Measurements from ENCODE around the gene ACER1.
"Not testable (repeated sequence)": the region's sequence is repeated elsewhere in the genome, so short reads cannot be mapped to it uniquely, and the experiment has no call there.

Gene ACER1

GRCh38 chr19:6288737-6289136 is 44.7 kb downstream of the ACER1 start:
- DNase-seq (ENCODE audit: insufficient read length, low spot score) = no peak
- FAIRE-seq = no peak

DNA sequence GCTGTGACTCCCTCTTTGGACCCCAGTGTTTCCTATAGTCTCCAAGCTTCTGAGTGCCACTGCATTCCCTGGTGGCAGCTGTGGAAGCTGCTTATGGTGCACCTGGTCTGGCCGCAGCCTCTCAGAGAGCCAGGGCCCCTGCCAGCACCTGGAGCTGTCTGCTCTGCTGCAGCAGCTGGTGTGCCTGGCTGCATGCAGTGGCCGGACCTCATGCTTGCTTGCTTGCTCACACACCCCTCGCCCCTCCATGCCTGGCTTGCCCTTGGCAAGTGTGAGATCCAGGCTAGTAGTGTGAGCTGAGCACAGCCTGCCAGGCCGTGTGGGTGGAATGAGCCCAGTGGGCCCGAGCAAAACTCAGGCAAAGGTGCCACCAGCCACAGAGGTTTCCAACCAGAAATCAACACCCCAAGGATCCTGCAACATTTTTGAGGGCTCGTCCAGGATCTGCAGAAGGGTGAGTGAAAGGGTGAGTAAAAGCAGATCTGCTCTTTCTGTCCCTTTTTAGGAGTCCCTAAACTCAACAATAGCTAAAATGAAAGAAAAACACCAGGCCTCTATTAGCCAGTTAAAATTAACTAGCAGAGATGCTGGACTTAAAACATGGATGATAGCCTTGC is 46.0 kb downstream of the ACER1 start:
- no peak for FAIRE-seq
- TF ChIP-seq POLR2A (IDR thresholded peaks at IDR 0.05; ENCODE audit: low read depth, low read length) = no peak
- DNase-seq (ENCODE audit: insufficient read length, low spot score) = no peak

More at GRCh38 chr19:6288737-6289136, 44.7 kb downstream of the ACER1 start:
- no peak for TF ChIP-seq POLR2A (IDR thresholded peaks at IDR 0.05; ENCODE audit: low read depth, low read length)

DNA sequence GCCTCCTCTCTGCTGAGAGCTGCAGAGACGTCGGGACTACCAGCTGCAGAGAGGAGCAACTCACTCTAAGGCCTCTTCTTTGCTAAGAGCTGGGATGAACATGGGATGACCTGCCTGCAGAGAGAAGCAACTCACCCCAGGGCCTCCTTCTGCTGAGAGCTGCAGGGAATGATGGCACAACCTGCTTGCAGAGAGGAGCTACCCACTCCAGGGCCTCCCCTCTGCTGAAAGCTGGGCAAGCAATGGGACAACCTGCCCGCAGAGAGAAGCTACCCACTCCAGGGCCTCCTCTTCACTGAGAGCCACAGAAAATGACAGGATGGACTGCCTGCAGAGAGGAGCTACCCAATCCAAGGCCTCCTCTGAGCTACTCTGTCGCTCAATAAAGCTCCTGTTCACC is 46.7 kb downstream of the ACER1 start:
- DNase-seq (ENCODE audit: insufficient read length, low spot score) (no peak), FAIRE-seq (no peak)
- no peak for TF ChIP-seq POLR2A (IDR thresholded peaks at IDR 0.05; ENCODE audit: low read depth, low read length)

DNA sequence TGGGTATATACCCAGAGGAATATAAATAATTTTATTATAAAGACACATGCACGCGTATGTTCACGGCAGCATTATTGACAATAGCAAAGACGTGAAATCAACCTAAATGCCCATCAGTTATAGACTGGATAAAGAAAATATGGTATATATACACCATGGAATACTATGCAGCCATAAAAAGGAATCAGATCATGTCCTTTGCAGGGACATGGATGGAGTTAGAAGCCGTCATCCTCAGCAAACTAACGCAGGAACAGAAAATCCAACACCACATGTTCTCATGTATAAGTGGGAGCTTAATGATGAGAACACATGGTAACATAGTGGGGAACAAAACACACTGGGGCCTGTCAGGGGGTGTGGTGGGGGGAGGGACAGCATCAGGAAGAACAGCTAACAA is 51.0 kb downstream of the ACER1 start:
- not testable (repeated sequence) for FAIRE-seq; DNase-seq (ENCODE audit: insufficient read length, low spot score)

- DNase-seq (ENCODE audit: insufficient read length, low spot score) = peak; percentile 99
- TF ChIP-seq POLR2A (IDR thresholded peaks at IDR 0.05; ENCODE audit: low read depth, low read length) = no peak
- no peak for FAIRE-seq
These were observed 53.4 kb downstream of the ACER1 start, which contains the start of gene MLLT1 for GRCh38 chr19:6279931-6280591. MLLT1 (minus strand) TSS chr19:6279975; CDS start chr19:6279784, 191 bp downstream.

DNA sequence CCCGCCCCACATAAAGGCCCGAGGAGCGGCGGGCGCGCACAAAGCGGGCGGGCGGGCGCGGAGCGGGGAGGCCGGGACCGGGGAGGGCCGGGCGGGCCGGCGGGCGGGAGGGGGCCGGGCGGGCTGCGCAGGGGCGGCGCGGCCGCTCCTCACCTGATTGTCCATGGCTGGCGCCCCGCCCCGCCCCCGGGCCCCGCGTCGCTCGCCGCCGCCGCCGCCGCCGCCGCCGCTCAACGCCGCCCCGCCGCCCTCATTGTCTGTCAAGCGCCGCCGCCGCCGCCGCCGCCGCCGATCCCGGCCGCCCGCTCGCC is 53.8 kb downstream of the ACER1 start:
- FAIRE-seq = no peak
- no peak for TF ChIP-seq POLR2A (IDR thresholded peaks at IDR 0.05; ENCODE audit: low read depth, low read length)
- DNase-seq (ENCODE audit: insufficient read length, low spot score) = no peak

- no peak for TF ChIP-seq POLR2A (IDR thresholded peaks at IDR 0.05; ENCODE audit: low read depth, low read length)
- no peak for FAIRE-seq
- DNase-seq (ENCODE audit: insufficient read length, low spot score) = peak; percentile 31
These were observed 54.4 kb downstream of the ACER1 start for GRCh38 chr19:6278740-6279619.

- DNase-seq (ENCODE audit: insufficient read length, low spot score) (no peak), FAIRE-seq (no peak)
- TF ChIP-seq POLR2A (IDR thresholded peaks at IDR 0.05; ENCODE audit: low read depth, low read length) = no peak
These were observed 55.4 kb downstream of the ACER1 start for GRCh38 chr19:6278051-6278450.

DNA sequence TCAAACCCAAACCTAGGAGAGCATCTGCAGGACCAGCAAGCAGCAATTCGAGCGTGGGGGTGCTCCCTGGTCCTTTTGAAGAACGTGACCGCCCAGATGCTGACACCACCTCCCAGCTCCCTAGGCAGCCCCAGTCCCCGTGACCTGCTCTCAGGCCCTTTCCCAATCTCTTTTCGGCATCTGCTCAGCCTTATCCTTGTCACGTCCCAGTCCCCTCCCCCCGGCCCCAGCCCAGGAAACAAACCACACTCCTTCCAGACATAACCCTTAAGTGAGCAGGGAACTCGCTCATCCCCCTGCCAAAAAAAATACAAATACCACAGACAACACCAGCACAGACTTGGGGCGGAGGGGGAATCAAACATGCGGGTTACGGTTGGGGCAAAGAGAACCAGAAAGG is 57.0 kb downstream of the ACER1 start:
- FAIRE-seq = no peak

DNA sequence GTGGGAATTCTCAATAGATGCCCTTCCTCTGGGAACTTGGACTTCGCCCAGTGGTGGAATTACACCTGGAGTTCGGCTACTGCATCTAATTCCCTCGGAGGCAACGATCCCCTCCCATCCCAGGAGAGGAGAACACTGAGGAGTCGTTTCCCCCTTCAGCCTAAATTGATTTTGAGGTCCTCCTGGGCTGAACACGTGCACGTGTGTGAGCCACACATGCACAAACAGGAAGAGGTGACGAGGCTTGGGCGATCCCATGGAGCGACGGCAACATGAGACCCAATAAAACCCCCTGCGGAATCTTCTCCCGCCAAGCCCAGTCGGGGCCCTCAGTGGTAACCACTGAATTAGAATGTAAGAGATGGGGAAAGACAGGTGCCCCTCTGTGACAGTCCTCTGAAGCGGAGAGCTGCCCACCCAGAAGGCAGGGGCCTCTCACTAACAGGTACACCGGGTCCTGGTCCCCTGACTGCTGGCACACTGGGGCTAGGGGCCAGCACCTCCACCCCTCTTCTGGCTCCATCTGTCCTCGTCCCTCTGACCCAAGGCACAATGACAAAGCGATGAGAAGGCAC is 58.2 kb downstream of the ACER1 start:
- FAIRE-seq (no peak), DNase-seq (ENCODE audit: insufficient read length, low spot score) (no peak)
- no peak for TF ChIP-seq POLR2A (IDR thresholded peaks at IDR 0.05; ENCODE audit: low read depth, low read length)

More for the DNA sequence above, 57.0 kb downstream of the ACER1 start:
- TF ChIP-seq POLR2A (IDR thresholded peaks at IDR 0.05; ENCODE audit: low read depth, low read length) = no peak
- DNase-seq (ENCODE audit: insufficient read length, low spot score) = no peak

- FAIRE-seq (no peak), DNase-seq (ENCODE audit: insufficient read length, low spot score) (no peak)
- no peak for TF ChIP-seq POLR2A (IDR thresholded peaks at IDR 0.05; ENCODE audit: low read depth, low read length)
These were observed 58.7 kb downstream of the ACER1 start for GRCh38 chr19:6274756-6275155.

DNA sequence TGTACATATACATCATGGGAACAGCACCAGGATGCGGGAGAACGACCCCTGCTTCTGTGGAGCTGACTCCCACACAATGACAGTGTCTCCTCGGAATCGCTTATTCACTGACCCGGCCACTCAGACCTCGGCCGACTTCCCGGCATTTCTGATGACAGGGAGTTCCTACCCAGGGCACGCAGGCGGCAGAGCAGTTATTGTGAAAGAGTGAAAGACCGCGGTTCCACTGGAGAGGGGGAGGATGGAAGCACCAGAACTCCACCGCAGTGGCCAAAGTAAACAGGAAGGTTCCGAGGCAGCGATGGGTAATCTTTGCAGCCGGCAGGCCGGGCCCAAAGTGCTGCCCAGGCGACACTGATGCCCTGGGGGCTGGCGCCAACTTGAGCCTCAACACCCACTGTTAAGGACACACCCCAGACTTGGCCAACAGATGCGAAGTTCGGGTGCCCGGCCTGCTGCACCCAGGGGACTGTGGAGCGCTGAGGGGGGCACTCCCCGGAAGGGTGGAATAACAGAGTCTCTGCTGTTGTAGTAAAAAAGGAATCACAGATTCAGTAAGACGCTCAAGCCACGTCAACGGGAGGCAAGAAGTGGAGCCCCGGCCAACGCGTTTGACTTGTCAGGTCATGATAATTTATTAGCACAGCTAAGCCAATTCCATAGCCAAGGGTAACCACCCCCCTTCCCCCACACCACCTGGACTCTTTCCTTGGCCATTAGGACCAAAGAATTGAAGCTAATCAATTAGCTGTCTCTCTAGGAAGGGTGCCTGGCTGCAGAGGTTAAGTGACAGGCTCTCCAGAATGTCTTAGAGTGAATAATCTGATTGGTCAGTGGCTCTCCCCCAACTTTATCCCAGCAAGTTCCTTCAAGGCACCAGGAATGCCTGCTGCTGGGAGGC is 59.5 kb downstream of the ACER1 start:
- FAIRE-seq (peak; percentile 66), DNase-seq (ENCODE audit: insufficient read length, low spot score) (peak; percentile 98)
- no peak for TF ChIP-seq POLR2A (IDR thresholded peaks at IDR 0.05; ENCODE audit: low read depth, low read length)

DNA sequence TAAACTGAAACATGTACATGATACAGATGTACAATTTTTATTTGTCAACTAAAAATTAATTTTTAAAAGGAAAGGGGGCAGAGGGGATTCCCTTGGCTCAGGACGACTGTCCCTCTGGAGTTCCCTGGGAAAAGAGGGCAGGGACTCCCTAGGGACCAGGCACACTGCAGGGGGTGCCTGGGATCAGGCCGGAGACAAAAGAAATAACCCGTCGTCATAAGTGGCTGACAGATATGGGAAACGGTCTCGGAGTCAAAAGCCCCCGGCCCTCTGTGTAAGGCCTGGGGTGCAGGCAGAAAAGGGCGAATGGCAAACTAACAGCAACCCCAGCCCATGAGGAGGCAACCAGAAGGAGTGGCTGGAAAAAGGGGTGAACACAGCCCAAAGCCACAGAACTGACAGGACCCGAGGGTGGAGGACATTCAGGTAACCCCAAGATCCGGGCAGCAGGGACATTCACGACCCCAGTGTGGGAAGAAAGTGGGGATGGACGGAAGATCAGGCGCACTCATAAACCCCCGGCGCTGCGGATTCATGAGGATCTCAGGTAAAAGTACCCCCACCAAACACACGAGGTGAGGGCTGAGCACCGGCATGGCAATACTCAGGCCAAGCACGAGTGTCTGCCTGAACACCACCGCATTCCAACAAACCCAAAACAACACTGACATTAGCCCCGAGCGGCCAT is 60.4 kb downstream of the ACER1 start:
- DNase-seq (ENCODE audit: insufficient read length, low spot score) = no peak
- FAIRE-seq = no peak
- no peak for TF ChIP-seq POLR2A (IDR thresholded peaks at IDR 0.05; ENCODE audit: low read depth, low read length)

Measured in H54 (cell line).